Peyer's patch (tissue), 4 donors: ENCODE results near the gene PNCK. TPM values are rescaled to one million over a fixed set of nuclear protein-coding genes. Genes with fewer than 3 reads are reported as not detected.
A peak's percentile ranks its signal among the peaks of the same experiment; 100 is the strongest.

ENCODE experiments used
- DNase-seq, 3 donors: peaks; one replicate each; pipeline ENCODE4 v3.0.0-alpha.2; 2017 to 2019
- H3K27ac ChIP-seq, 4 donors: fragments of 200-600 bp; sonication (generic); one replicate each; pipeline ENCODE4 v1.5.1; 2016 to 2019
- H3K27me3 ChIP-seq, 2 donors: fragments of 200-600 bp; sonication (generic); one replicate each; pipeline ENCODE4 v1.5.1; 2019
- H3K36me3 ChIP-seq, 3 donors: fragments of 200-600 bp; sonication (generic); one replicate each; pipeline ENCODE4 v1.5.1; 2016 to 2019
- H3K4me1 ChIP-seq, 4 donors: fragments of 200-600 bp; sonication (generic); one replicate each; pipeline ENCODE4 v1.5.1; 2016 to 2019
- H3K4me3 ChIP-seq, 4 donors: fragments of 200-600 bp; sonication (generic); 1 replicate in 3 of 4; 2 replicates in 1 of 4; pipeline ENCODE4 v1.5.1; 2016 to 2019; ENCODE audit warnings: mild to moderate bottlenecking in 1 of 4
- H3K9me3 ChIP-seq, 4 donors: fragments of 200-600 bp; sonication (generic); one replicate each; pipeline ENCODE4 v1.5.1; 2016 to 2019; ENCODE audit warnings: mild to moderate bottlenecking in 1 of 4
- POLR2A ChIP-seq, 2 donors: fragments of 450-650 bp; IDR thresholded peaks; one replicate each; pipeline ENCODE4 v1.5.1; 2017; ENCODE audit warnings: antibody characterized with exemption in 2 of 2, mild to moderate bottlenecking in 2 of 2, moderate library complexity in 2 of 2
- total RNA-seq, 4 donors: library from RNA; depleted of rRNA; stranded (reverse); fragments of >200 nt; gene quantifications; one replicate each; pipeline ENCODE4 v1.1.0, GENCODE V29; 2016
- TF ChIP-seq, protein P1 (sequence below), 6 experiments: fragments of 450-650 bp in 4 of 6; fragments of 200-600 bp in 2 of 6; sonication (generic) in 1 of 6; IDR thresholded peaks; one replicate each; pipeline ENCODE4 v1.5.1; 2017 to 2019; ENCODE audit warnings: antibody characterized with exemption in 6 of 6, mild to moderate bottlenecking in 3 of 6, moderate library complexity in 1 of 6

PNCK gene
- total RNA-seq, 4 donors from 2014 or later, result 2.0 to 44.8 (median 6.1) TPM; not detected in 1

DNA sequence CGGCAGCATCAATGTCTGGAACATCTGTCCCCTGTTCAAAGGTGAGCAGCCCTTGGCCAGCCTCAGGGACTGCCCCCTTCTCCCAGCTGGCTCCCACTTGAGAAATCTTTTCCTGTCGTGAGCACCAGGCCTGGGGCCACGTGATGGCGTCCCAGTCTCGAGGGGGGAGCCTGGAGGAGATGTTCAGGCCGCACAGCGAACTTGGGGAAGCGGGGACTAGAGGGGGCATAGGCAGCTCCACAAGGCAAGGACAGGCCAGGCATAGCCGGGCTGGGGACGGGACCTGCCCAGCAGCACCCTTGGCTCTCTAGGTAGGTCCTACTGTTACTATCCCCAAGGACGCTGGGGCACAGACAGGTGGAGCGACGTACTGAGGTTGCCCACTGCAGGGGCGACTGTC lies 16.9 kb upstream of the PNCK start:
- DNase-seq, result peak in 1 of 3 donors; percentile 41
- H3K27me3 ChIP-seq, result no peaks in the 10 kb centered on the region
- no peaks in the 10 kb centered on the region for H3K9me3 ChIP-seq
- TF ChIP-seq POLR2A (IDR thresholded peaks at IDR 0.05), result no peak
- TF ChIP-seq, protein P1, sequence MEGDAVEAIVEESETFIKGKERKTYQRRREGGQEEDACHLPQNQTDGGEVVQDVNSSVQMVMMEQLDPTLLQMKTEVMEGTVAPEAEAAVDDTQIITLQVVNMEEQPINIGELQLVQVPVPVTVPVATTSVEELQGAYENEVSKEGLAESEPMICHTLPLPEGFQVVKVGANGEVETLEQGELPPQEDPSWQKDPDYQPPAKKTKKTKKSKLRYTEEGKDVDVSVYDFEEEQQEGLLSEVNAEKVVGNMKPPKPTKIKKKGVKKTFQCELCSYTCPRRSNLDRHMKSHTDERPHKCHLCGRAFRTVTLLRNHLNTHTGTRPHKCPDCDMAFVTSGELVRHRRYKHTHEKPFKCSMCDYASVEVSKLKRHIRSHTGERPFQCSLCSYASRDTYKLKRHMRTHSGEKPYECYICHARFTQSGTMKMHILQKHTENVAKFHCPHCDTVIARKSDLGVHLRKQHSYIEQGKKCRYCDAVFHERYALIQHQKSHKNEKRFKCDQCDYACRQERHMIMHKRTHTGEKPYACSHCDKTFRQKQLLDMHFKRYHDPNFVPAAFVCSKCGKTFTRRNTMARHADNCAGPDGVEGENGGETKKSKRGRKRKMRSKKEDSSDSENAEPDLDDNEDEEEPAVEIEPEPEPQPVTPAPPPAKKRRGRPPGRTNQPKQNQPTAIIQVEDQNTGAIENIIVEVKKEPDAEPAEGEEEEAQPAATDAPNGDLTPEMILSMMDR (IDR thresholded peaks at IDR 0.05), result no peak
- H3K4me1 ChIP-seq, result peaks cover 0 to 6% (median 0%) of the 10 kb centered on the region in 4 donors
- peak overlapping the region in 1 of 4 donors; percentile 65 for H3K27ac ChIP-seq
- no peaks in the 10 kb centered on the region for H3K36me3 ChIP-seq
- peak overlapping the region in 2 of 4 donors; percentile 58 to 60 for H3K4me3 ChIP-seq

DNA sequence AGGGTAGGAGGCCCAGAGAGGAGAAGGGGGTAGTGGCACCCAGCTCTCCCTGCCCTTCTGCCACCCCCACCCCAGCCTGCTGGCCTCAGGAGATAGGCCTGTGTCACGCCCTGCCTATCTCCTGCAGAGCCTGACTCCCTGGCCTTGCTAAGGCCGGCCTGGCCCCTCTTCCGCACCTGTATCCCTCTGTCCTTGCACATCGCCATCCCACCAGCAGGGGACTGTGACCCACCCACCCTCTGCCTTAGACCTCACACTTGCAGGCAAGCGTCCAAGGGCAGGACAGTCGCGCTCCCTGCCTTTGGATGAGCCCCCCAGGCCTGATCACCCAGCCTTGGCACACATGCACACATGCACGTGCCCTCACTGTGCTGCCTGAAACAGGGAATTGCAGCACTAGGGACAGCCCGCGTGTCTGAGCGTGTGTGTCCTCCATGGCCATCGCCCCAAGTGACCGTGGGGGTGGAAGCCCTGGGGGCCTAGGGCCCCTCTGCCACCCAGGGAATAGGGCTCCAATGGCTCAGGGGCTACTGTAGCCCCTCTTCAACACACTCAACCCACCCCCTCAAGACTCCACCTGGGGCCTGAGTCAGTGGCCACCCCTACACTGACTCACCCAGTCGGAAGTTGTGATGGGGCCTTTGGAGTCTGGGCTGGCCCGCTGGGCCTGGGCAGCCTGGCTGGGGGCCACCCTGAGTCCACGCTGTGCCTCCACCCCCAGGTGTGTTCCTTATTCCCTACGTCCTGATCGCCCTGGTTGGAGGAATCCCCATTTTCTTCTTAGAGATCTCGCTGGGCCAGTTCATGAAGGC lies 16.2 kb upstream of the PNCK start:
- Histone ChIP-seq H3K4me1 (peaks cover 0 to 6% (median 0%) of the 10 kb centered on the region in 4 donors), H3K27ac (peak overlapping the region in 2 of 4 donors; percentile 13 to 65), H3K36me3 (no peaks in the 10 kb centered on the region), H3K4me3 (peak overlapping the region in 2 of 4 donors; percentile 58 to 60), H3K9me3 (no peaks in the 10 kb centered on the region), H3K27me3 (no peaks in the 10 kb centered on the region)
- DNase-seq, result peak in 1 of 3 donors; percentile 43
- TF ChIP-seq, protein P1 (IDR thresholded peaks at IDR 0.05), result no peak
- TF ChIP-seq POLR2A (IDR thresholded peaks at IDR 0.05), result no peak

DNA sequence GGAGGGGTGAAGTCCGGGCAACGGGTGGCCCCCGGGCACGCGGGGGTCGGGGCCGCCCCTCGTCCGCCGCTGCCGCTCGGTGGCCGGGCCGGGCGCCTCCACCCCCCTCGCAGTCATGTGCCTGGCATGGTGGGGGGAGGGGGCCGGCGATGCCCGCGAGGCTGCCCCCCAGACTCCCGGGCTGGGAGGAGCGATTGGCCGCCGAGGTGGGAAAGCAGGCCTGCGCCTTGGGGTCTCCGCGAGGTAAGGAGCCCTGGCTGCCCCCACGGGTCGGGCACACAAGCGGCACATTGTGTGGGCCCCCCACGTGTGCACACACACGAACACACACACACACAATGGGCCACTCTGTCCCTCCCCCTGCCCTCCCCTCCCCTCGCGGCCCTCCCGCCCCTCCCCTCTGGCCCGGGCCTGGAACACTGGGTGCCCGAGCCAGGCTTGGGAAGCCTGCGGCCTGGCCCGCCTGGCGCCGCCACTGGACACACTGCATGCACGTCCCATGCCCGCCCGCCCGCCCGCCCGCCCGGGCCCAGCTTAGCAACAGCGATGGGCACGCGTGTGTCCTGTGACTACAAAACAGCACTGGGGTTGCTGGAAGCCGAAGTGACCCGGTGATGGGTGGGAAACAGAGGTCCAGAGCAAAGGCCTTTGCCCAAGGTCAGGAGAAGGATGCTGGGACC lies 15.4 kb upstream of the PNCK start:
- Histone ChIP-seq H3K9me3 (no peaks in the 10 kb centered on the region), H3K36me3 (no peaks in the 10 kb centered on the region), H3K27me3 (no peaks in the 10 kb centered on the region), H3K4me3 (peak overlapping the region; percentile 30 to 60 (median 48)), H3K4me1 (peaks cover 0 to 6% (median 0%) of the 10 kb centered on the region in 4 donors), H3K27ac (peak overlapping the region in 2 of 4 donors; percentile 43 to 65)
- TF ChIP-seq, protein P1 (IDR thresholded peaks at IDR 0.05), result no peak
- TF ChIP-seq POLR2A (IDR thresholded peaks at IDR 0.05), result no peak
- DNase-seq, result peak in 1 of 3 donors; percentile 43

DNA sequence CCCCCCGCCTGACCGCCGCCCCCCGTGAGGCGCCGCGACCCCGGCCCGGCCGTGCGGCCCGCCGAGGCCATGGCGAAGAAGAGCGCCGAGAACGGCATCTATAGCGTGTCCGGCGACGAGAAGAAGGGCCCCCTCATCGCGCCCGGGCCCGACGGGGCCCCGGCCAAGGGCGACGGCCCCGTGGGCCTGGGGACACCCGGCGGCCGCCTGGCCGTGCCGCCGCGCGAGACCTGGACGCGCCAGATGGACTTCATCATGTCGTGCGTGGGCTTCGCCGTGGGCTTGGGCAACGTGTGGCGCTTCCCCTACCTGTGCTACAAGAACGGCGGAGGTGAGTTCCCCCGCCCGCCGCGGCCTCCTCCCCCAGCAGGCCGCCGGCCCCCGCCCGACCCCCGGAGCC lies 14.9 kb upstream of the PNCK start:
- Histone ChIP-seq H3K4me3 (peak overlapping the region; percentile 30 to 60 (median 48)), H3K27ac (peak overlapping the region in 2 of 4 donors; percentile 43 to 65), H3K27me3 (no peaks in the 10 kb centered on the region), H3K36me3 (no peaks in the 10 kb centered on the region), H3K9me3 (no peaks in the 10 kb centered on the region), H3K4me1 (peaks cover 0 to 6% (median 0%) of the 10 kb centered on the region in 4 donors)
- peak in 1 of 3 donors; percentile 48 for DNase-seq
- TF ChIP-seq, protein P1 (IDR thresholded peaks at IDR 0.05), result no peak
- TF ChIP-seq POLR2A (IDR thresholded peaks at IDR 0.05), result no peak

DNA sequence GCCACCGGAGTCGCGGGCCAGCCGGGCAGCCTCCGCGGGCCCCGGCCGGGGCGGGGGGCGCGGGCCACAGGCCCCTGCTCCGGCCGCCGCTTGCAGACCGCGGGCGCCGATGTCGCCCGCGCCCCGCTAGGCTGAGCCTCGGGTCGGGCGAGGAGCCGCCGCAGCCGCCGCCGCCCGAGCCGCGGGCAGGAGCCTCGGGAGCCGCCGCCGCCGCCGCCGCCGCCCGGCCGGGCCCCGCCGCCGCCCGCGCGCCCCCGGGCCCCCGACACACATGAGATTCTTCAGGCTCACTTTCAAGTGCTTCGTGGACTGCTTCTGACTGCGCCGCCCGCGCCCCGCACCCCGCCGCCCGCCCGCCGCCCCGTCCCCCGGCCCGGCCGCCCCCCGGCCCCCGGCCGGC lies 14.5 kb upstream of the PNCK start:
- Histone ChIP-seq H3K36me3 (no peaks in the 10 kb centered on the region), H3K9me3 (no peaks in the 10 kb centered on the region), H3K27ac (peak overlapping the region in 1 of 4 donors; percentile 46), H3K27me3 (no peaks in the 10 kb centered on the region), H3K4me3 (peak overlapping the region in 2 of 4 donors; percentile 41 to 58), H3K4me1 (peaks cover 0 to 6% (median 0%) of the 10 kb centered on the region in 4 donors)
- no peak for TF ChIP-seq POLR2A (IDR thresholded peaks at IDR 0.05)
- TF ChIP-seq, protein P1 (IDR thresholded peaks at IDR 0.05), result no peak
- DNase-seq, result no peak
